ENCODE measurements around the gene B4GALT5.
"Not testable (repeated sequence)": the region's sequence is repeated elsewhere in the genome, so short reads cannot be mapped to it uniquely, and the experiment has no call there.

Gene B4GALT5

GRCh38 chr20:49624317-49624716, 89.4 kb downstream of the B4GALT5 start:
- no peak for DNase-seq

- DNase-seq = no peak
Observed at GRCh38 chr20:49622243-49622642, 91.4 kb downstream of the B4GALT5 start.

- no peak for DNase-seq
Observed at GRCh38 chr20:49620364-49621240, 93.1 kb downstream of the B4GALT5 start.

GRCh38 chr20:49619113-49620048, 94.3 kb downstream of the B4GALT5 start:
- no peak for DNase-seq

- DNase-seq = no peak
Observed at GRCh38 chr20:49618289-49618688, 95.4 kb downstream of the B4GALT5 start.

- not testable (repeated sequence) for DNase-seq
Observed at GRCh38 chr20:49617394-49617793, 96.3 kb downstream of the B4GALT5 start.

- DNase-seq = no peak
Observed at GRCh38 chr20:49616154-49617007, 97.3 kb downstream of the B4GALT5 start.

- DNase-seq = no peak
Observed at GRCh38 chr20:49615401-49616153, 98.1 kb downstream of the B4GALT5 start.

GRCh38 chr20:49615051-49615400, 98.7 kb downstream of the B4GALT5 start:
- DNase-seq = not testable (repeated sequence)

GRCh38 chr20:49614338-49615050, 99.2 kb downstream of the B4GALT5 start:
- no peak for DNase-seq

- no peak for DNase-seq
Observed at GRCh38 chr20:49612127-49612738, 101.4 kb downstream of the B4GALT5 start.

- not testable (repeated sequence) for DNase-seq
Observed at GRCh38 chr20:49611539-49612126, 102.0 kb downstream of the B4GALT5 start.

GRCh38 chr20:49610691-49611538, 102.8 kb downstream of the B4GALT5 start:
- DNase-seq = no peak

- peak; percentile 56 for DNase-seq
Observed at GRCh38 chr20:49608752-49609670, 104.7 kb downstream of the B4GALT5 start.

- no peak for DNase-seq
Observed at GRCh38 chr20:49607568-49607967, 106.1 kb downstream of the B4GALT5 start.

- DNase-seq = no peak
Observed at GRCh38 chr20:49603209-49603627, 110.5 kb downstream of the B4GALT5 start.

GRCh38 chr20:49602345-49603208, 111.1 kb downstream of the B4GALT5 start:
- DNase-seq = no peak
